HepG2 (cell line): ENCODE data around the gene NUP93.

Source experiments
- SRF ChIP-seq: IDR thresholded peaks from 2 replicates; pipeline ENCODE4 v1.6.1; 2011; ENCODE audit warnings: mild to moderate bottlenecking, low read depth, low read length, moderate library complexity
- ZNF343 ChIP-seq: sonication (generic); formaldehyde crosslinking; IDR thresholded peaks from 2 replicates; pipeline ENCODE4 v1.4.0; 2020; ENCODE audit warnings: mild to moderate bottlenecking, missing genetic modification reagents
- TF ChIP-seq, protein P1 (sequence below): sonication (generic); formaldehyde crosslinking; IDR thresholded peaks from 2 replicates; pipeline ENCODE4 v1.8.0; 2022; ENCODE audit warnings: mild to moderate bottlenecking, missing genetic modification reagents

DNA sequence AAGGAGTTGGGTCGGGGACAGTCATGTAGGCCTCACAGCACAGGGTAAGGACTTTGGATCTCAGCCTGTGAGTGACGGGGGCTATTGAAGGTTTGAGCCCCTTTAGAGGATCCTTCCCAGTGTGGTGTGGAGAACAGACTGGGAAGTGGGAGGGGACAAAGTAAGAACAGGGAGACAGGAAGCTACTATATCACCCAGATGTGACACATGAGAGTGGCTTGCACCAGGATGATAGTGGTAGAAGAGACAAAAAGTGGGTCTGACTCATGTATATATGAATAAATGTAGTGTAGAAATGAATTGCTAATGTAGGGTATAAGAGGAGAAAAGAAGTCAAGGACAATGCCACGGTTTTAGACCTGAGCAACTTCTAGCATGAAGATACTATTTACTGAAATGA lies 4.5 kb downstream of the NUP93 start:
- TF ChIP-seq, protein P1, sequence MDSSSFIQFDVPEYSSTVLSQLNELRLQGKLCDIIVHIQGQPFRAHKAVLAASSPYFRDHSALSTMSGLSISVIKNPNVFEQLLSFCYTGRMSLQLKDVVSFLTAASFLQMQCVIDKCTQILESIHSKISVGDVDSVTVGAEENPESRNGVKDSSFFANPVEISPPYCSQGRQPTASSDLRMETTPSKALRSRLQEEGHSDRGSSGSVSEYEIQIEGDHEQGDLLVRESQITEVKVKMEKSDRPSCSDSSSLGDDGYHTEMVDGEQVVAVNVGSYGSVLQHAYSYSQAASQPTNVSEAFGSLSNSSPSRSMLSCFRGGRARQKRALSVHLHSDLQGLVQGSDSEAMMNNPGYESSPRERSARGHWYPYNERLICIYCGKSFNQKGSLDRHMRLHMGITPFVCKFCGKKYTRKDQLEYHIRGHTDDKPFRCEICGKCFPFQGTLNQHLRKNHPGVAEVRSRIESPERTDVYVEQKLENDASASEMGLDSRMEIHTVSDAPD (CRISPR knock-in tag) = no peak
- TF ChIP-seq SRF (no peak), ZNF343 (no peak)
